ENCODE results near the gene NEU4. TPM values are rescaled to one million over a fixed set of nuclear protein-coding genes. Genes with fewer than 3 reads are reported as not detected.
A peak's percentile ranks its signal among the peaks of the same experiment; 100 is the strongest.
"Not testable (repeated sequence)": the region's sequence is repeated elsewhere in the genome, so short reads cannot be mapped to it uniquely, and the experiment has no call there.

Gene NEU4, protein sequence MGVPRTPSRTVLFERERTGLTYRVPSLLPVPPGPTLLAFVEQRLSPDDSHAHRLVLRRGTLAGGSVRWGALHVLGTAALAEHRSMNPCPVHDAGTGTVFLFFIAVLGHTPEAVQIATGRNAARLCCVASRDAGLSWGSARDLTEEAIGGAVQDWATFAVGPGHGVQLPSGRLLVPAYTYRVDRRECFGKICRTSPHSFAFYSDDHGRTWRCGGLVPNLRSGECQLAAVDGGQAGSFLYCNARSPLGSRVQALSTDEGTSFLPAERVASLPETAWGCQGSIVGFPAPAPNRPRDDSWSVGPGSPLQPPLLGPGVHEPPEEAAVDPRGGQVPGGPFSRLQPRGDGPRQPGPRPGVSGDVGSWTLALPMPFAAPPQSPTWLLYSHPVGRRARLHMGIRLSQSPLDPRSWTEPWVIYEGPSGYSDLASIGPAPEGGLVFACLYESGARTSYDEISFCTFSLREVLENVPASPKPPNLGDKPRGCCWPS
- 0.14 and 0.25 TPM in 2 replicates for total RNA-seq
- long read RNA-seq: 0 reads

DNA sequence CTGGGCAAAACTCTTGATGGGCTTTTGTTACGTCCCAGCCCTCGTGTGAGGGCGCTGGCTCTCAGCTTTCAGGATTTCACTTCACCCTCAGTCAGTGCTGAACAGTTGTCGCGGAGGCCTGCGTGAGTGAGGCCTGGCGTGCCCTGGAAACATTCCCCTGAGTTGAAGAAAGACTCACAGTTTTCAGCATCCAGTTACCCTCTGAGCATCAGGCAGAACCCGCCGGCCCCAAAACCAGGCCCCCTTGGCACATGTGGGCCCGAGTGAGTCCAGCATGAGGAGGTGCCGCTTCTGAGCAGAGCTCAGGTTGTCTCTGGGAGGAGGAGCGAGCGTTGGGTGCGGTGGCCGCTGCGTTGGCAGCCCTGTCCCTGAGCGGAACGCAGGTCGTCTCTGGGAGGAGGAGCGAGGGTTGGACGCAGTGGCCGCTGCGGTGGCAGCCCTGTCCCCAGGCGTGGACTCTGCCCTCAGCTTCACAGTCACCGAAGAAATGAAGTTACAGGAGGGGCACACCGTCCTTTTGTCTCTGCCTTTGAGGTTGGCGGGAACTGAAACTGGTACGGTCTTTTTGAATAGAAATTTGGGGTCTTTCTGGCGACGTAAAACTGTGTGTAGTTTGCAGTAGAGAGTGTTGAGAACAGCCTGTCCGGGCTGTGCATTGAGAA, at the start of gene NEU4:
Gene NEU4, plus strand, starts transcription at position 473 of the 662 bp plus-strand sequence. CDS start 5,292 bp downstream, outside the sequence.
- Mint-ChIP-seq H3K4me3 (peak within 1 kb of the TSS; percentile 67), H3K36me3 (ENCODE audit: low read depth) (no peaks in the 10 kb centered on the region), H3K27ac (ENCODE audit: unreplicated experiment) (peak within 1 kb of the TSS; percentile 91), H3K27me3 (ENCODE audit: low read depth) (no peaks in the 10 kb centered on the region), H3K9me3 (no peaks in the 10 kb centered on the region), H3K4me1 (peaks cover 15% of the 10 kb centered on the region)
- no peak for TF ChIP-seq CTCF (conservative IDR thresholded peaks at IDR 0.05)
- DNase-seq (ENCODE audit: low read depth, low spot score): no peak

DNA sequence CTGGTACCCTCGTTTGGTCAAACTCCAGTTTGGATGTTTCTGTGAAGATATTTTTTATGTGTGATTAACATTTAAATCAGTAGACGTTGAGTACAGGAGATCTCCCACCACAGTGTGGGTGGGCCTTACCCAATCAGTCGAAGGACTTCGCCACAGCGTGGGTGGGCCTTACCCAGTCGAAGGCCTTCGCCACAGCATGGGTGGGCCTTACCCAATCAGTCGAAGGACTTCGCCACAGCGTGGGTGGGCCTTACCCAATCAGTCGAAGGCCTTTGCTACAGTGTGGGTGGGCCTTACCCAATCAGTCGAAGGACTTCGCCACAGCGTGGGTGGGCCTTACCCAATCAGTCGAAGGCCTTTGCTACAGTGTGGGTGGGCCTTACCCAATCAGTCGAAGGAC, 49.1 kb upstream of the NEU4 start:
- H3K27ac Mint-ChIP-seq (ENCODE audit: unreplicated experiment); H3K27me3 Mint-ChIP-seq (ENCODE audit: low read depth); H3K4me3 Mint-ChIP-seq; DNase-seq (ENCODE audit: low read depth, low spot score); H3K9me3 Mint-ChIP-seq: not testable (repeated sequence)
- Mint-ChIP-seq H3K4me1 (peaks cover 15% of the 10 kb centered on the region), H3K36me3 (ENCODE audit: low read depth) (peaks cover 11% of the 10 kb centered on the region)

GRCh38 chr2:241760301-241760771, 48.7 kb upstream of the NEU4 start:
- TF ChIP-seq CTCF (conservative IDR thresholded peaks at IDR 0.05): no peak
- Mint-ChIP-seq H3K4me3 (no peak overlapping the region), H3K4me1 (peaks cover 15% of the 10 kb centered on the region), H3K9me3 (peaks cover 3% of the 10 kb centered on the region), H3K27ac (ENCODE audit: unreplicated experiment) (no peak overlapping the region), H3K36me3 (ENCODE audit: low read depth) (peaks cover 11% of the 10 kb centered on the region), H3K27me3 (ENCODE audit: low read depth) (no peaks in the 10 kb centered on the region)
- no peak for DNase-seq (ENCODE audit: low read depth, low spot score)

DNA sequence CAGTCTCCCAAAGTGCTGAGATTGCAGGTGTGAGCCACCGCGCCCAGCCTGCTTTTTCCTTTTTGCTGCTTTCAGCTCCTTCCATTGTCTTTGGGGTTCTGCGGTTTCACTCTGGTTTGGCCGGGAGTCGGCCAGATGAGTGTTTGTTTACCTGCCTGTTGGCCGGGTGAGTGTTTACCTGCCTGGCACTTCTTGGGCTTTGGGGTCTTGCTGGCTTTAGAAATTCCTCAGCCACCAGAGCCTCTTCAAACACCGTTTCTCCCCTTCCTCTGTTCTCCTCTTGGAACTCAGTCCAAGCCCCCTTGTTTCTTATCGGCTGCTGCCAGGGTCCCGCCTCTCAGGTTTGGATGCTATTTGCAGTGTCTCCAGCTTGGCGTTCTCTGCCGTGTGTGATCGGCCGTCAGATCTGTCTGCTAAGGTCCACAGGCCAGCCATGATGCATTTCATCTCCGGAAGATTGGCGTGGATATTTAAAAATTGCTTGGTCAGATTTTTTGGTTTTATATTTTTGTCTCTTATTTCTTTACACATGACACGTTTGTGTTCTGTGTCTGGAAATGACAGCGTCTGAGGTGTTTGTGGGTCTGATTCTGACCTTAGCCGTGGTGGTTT, 46.6 kb upstream of the NEU4 start:
- H3K4me1 Mint-ChIP-seq: peaks cover 15% of the 10 kb centered on the region
- no peak for TF ChIP-seq CTCF (conservative IDR thresholded peaks at IDR 0.05)
- no peak for DNase-seq (ENCODE audit: low read depth, low spot score)
- H3K27ac Mint-ChIP-seq (ENCODE audit: unreplicated experiment): no peak overlapping the region
- H3K27me3 Mint-ChIP-seq (ENCODE audit: low read depth): no peaks in the 10 kb centered on the region
- no peak overlapping the region for H3K4me3 Mint-ChIP-seq
- H3K9me3 Mint-ChIP-seq: peaks cover 3% of the 10 kb centered on the region
- peaks cover 11% of the 10 kb centered on the region for H3K36me3 Mint-ChIP-seq (ENCODE audit: low read depth)

DNA sequence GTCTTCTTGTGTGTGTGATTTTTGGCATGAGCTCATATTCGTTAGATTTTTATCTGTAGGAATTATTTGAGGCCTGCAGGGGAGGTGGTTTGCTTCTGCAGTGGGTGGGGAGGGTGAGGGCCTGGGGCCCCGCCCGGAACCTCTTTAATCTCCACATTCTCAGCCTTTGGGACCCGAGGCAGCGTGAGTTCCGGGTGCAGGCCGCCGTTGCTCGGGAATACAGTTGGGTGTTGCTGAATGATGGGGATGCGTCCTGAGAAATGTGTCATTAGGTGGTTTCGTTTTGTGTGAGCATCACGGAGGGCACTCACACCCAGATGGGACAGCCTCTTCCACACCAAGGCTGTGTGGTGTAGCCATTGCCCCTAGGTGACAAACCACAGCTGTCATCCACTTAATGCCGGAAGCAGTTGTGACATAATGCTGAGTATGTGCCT, 46.0 kb upstream of the NEU4 start:
- no peak for DNase-seq (ENCODE audit: low read depth, low spot score)
- H3K27me3 Mint-ChIP-seq (ENCODE audit: low read depth): no peaks in the 10 kb centered on the region
- peaks cover 11% of the 10 kb centered on the region for H3K36me3 Mint-ChIP-seq (ENCODE audit: low read depth)
- no peak for TF ChIP-seq CTCF (conservative IDR thresholded peaks at IDR 0.05)
- H3K4me1 Mint-ChIP-seq: peaks cover 15% of the 10 kb centered on the region
- H3K9me3 Mint-ChIP-seq: peaks cover 3% of the 10 kb centered on the region
- no peak overlapping the region for H3K27ac Mint-ChIP-seq (ENCODE audit: unreplicated experiment)
- no peak overlapping the region for H3K4me3 Mint-ChIP-seq
